C4-2B (cell line): ENCODE results near the gene DDRGK1.

Source experiments
- CTCF ChIP-seq: fragments of 450-650 bp; conservative IDR thresholded peaks from 2 replicates; pipeline ENCODE4 v1.5.1; 2017; ENCODE audit warnings: mild to moderate bottlenecking
- ZFX ChIP-seq: fragments of 450-650 bp; IDR thresholded peaks from 2 replicates; pipeline ENCODE4 v1.6.1; 2017

- TF ChIP-seq CTCF (no peak), ZFX (no peak)
These were observed 4.3 kb upstream of the DDRGK1 start for GRCh38 chr20:3208786-3209256.
